ENCODE measurements around the gene ADAMTS16.

Gene ADAMTS16

DNA sequence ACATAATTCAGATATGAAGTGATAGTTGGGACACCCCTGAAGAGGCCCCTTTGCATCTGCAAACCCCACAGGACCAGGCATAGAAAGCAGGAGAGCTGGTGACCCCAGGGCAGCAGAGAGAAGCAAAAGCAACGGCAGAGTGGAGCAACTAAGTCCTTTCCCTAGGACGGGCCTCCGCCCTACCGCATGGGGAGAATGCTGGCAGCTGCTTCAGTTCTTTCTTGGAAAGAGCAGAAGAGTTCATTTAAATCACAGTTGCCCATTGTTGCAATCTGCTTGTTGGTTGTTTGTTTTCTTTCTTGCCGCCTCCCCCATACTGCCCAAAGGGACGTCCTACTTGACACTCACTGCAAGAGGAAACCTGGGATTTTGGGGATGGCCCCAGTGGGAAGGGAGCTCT is 126.2 kb downstream of the ADAMTS16 start:
- no peak for DNase-seq (ENCODE audit: low read depth)
- H3K4me3 ChIP-seq (ENCODE audit: low read depth, low read length) = no peak overlapping the region
- TF ChIP-seq, protein P1, sequence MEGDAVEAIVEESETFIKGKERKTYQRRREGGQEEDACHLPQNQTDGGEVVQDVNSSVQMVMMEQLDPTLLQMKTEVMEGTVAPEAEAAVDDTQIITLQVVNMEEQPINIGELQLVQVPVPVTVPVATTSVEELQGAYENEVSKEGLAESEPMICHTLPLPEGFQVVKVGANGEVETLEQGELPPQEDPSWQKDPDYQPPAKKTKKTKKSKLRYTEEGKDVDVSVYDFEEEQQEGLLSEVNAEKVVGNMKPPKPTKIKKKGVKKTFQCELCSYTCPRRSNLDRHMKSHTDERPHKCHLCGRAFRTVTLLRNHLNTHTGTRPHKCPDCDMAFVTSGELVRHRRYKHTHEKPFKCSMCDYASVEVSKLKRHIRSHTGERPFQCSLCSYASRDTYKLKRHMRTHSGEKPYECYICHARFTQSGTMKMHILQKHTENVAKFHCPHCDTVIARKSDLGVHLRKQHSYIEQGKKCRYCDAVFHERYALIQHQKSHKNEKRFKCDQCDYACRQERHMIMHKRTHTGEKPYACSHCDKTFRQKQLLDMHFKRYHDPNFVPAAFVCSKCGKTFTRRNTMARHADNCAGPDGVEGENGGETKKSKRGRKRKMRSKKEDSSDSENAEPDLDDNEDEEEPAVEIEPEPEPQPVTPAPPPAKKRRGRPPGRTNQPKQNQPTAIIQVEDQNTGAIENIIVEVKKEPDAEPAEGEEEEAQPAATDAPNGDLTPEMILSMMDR (IDR thresholded peaks at IDR 0.05; ENCODE audit: insufficient read depth, low read depth, low read length, missing control alignments) = no peak

DNA sequence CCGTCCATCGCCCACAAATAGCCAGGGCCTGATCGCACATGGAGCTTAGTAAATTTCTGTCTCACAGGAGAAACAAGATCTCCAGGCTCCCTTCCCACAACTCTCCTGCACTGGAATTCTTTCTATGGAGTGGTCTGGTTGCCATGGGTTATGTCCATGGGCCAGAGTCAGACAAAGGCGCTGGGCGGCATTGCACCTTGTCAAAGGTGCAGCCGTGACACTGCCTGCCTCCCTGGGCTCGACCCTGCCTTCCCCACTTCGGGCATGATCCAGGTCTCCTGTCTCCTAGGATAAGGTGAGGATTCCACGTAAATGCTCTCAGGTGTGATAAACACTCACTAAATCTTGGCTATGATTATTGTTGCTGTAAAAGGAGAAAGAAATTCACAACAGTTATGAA is 130.0 kb downstream of the ADAMTS16 start:
- TF ChIP-seq, protein P1 (IDR thresholded peaks at IDR 0.05; ENCODE audit: insufficient read depth, low read depth, low read length, missing control alignments) = no peak
- H3K4me3 ChIP-seq (ENCODE audit: low read depth, low read length) = no peak overlapping the region
- DNase-seq (ENCODE audit: low read depth) = no peak

GRCh38 chr5:5270958-5271785 is 131.0 kb downstream of the ADAMTS16 start:
- no peak for DNase-seq (ENCODE audit: low read depth)
- no peak overlapping the region for H3K4me3 ChIP-seq (ENCODE audit: low read depth, low read length)
- TF ChIP-seq, protein P1 (IDR thresholded peaks at IDR 0.05; ENCODE audit: insufficient read depth, low read depth, low read length, missing control alignments) = no peak

GRCh38 chr5:5271786-5272321 is 131.7 kb downstream of the ADAMTS16 start:
- no peak for DNase-seq (ENCODE audit: low read depth)
- no peak overlapping the region for H3K4me3 ChIP-seq (ENCODE audit: low read depth, low read length)
- TF ChIP-seq, protein P1 (IDR thresholded peaks at IDR 0.05; ENCODE audit: insufficient read depth, low read depth, low read length, missing control alignments) = no peak

GRCh38 chr5:5273398-5273797 is 133.3 kb downstream of the ADAMTS16 start:
- no peak for DNase-seq (ENCODE audit: low read depth)
- H3K4me3 ChIP-seq (ENCODE audit: low read depth, low read length) = no peak overlapping the region
- TF ChIP-seq, protein P1 (IDR thresholded peaks at IDR 0.05; ENCODE audit: insufficient read depth, low read depth, low read length, missing control alignments) = no peak

GRCh38 chr5:5273976-5274375 is 133.8 kb downstream of the ADAMTS16 start:
- no peak for DNase-seq (ENCODE audit: low read depth)
- H3K4me3 ChIP-seq (ENCODE audit: low read depth, low read length) = no peak overlapping the region
- TF ChIP-seq, protein P1 (IDR thresholded peaks at IDR 0.05; ENCODE audit: insufficient read depth, low read depth, low read length, missing control alignments) = no peak
